Neural cell (in vitro differentiated cells): Measurements from ENCODE around the gene NRXN2. TPM values are rescaled to one million over a fixed set of nuclear protein-coding genes. Genes with fewer than 3 reads are reported as not detected.

Experiments
- H2AFZ ChIP-seq: fragments of 200-600, 300-800 bp; sonication (generic), shearing (Covaris generic); 2 replicates; pipeline ENCODE4 v1.6.0; 2014; ENCODE audit warnings: low read depth, mild to moderate bottlenecking, antibody characterized with exemption, low read length, moderate library complexity
- H3F3A ChIP-seq: fragments of 200-600 bp; shearing (Covaris generic); 2 replicates; pipeline ENCODE4 v1.6.1; 2016; ENCODE audit warnings: mild to moderate bottlenecking, moderate library complexity, mixed read lengths, antibody characterized with exemption, low read length; ENCODE audit not compliant: insufficient read depth, poor library complexity, severe bottlenecking
- H3K27ac ChIP-seq: fragments of 200-600, 300-800 bp; sonication (generic), shearing (Covaris generic); 2 replicates; pipeline ENCODE4 v1.5.1; 2014; ENCODE audit warnings: mild to moderate bottlenecking, low read length, moderate library complexity
- H3K27me3 ChIP-seq: fragments of 300-800, 200-600 bp; sonication (generic), shearing (Covaris generic); 2 replicates; pipeline ENCODE4 v1.6.0; 2014; ENCODE audit warnings: mild to moderate bottlenecking, low read depth, low read length, moderate library complexity; ENCODE audit not compliant: insufficient read depth
- H3K36me3 ChIP-seq: fragments of 300-800, 200-600 bp; sonication (generic), shearing (Covaris generic); 2 replicates; pipeline ENCODE4 v1.5.1; 2014; ENCODE audit warnings: mild to moderate bottlenecking, antibody characterized with exemption, low read length, moderate library complexity; ENCODE audit not compliant: insufficient read depth
- H3K4me2 ChIP-seq: fragments of 300-800, 200-600 bp; sonication (generic), shearing (Covaris generic); 2 replicates; pipeline ENCODE4 v1.6.0; 2014; ENCODE audit warnings: mild to moderate bottlenecking, low read length
- H3K4me3 ChIP-seq: fragments of 300-800, 200-600 bp; sonication (generic), shearing (Covaris generic); 2 replicates; pipeline ENCODE4 v1.5.1; 2014; ENCODE audit warnings: mild to moderate bottlenecking, low read length, moderate library complexity
- H3K79me2 ChIP-seq: fragments of 200-600 bp; shearing (Covaris generic); replicated peaks from 2 replicates; pipeline ENCODE4 v1.6.0; 2014; ENCODE audit warnings: mild to moderate bottlenecking, low read length, moderate library complexity; ENCODE audit not compliant: insufficient read depth
- H3K9ac ChIP-seq: fragments of 300-800, 200-600 bp; sonication (generic), shearing (Covaris generic); 2 replicates; pipeline ENCODE4 v1.6.1; 2016; ENCODE audit warnings: mild to moderate bottlenecking, low read length, mixed read lengths
- H3K9me2 ChIP-seq: fragments of 200-600 bp; shearing (Covaris generic); 2 replicates; pipeline ENCODE4 v1.6.1; 2016; ENCODE audit warnings: mild to moderate bottlenecking, low read length, mixed read lengths; ENCODE audit not compliant: insufficient read depth
- H3K9me3 ChIP-seq: fragments of 200-600, 300-800 bp; sonication (generic), shearing (Covaris generic); 2 replicates; pipeline ENCODE4 v1.6.1; 2016; ENCODE audit warnings: mild to moderate bottlenecking, mixed run types, low read length, moderate library complexity, mixed read lengths
- H4K20me1 ChIP-seq: fragments of 200-600 bp; shearing (Covaris generic); 2 replicates; pipeline ENCODE4 v1.6.1; 2016; ENCODE audit warnings: mild to moderate bottlenecking, mixed run types; ENCODE audit not compliant: insufficient read depth
- EP300 ChIP-seq: fragments of 450-650 bp; conservative IDR thresholded peaks from 2 replicates; pipeline ENCODE4 v1.6.1; 2014; ENCODE audit warnings: antibody characterized with exemption, mild to moderate bottlenecking, moderate library complexity; ENCODE audit not compliant: poor library complexity, severe bottlenecking
- EZH2 ChIP-seq: fragments of 200-600, 300-800 bp; shearing (Covaris generic), sonication (generic); IDR thresholded peaks from 2 replicates; pipeline ENCODE4 v1.6.1; 2014; ENCODE audit warnings: antibody characterized with exemption, low read length, borderline replicate concordance, mild to moderate bottlenecking; ENCODE audit not compliant: insufficient read depth, poor library complexity, severe bottlenecking
- MXI1 ChIP-seq: fragments of 450-650 bp; conservative IDR thresholded peaks from 2 replicates; pipeline ENCODE4 v1.6.1; 2014; ENCODE audit warnings: antibody characterized with exemption, mild to moderate bottlenecking; ENCODE audit not compliant: poor library complexity, severe bottlenecking
- POLR2AphosphoS5 ChIP-seq: IDR thresholded peaks from 2 replicates; pipeline ENCODE4 v1.6.1; 2012
- RAD21 ChIP-seq: fragments of 450-650 bp; conservative IDR thresholded peaks from 2 replicates; pipeline ENCODE4 v1.6.1; 2014; ENCODE audit warnings: antibody characterized with exemption, mild to moderate bottlenecking, moderate library complexity
- SMC3 ChIP-seq: fragments of 450-650 bp; conservative IDR thresholded peaks from 2 replicates; pipeline ENCODE4 v1.6.1; 2014; ENCODE audit warnings: antibody characterized with exemption, mild to moderate bottlenecking, moderate library complexity; ENCODE audit not compliant: poor library complexity
- TAF1 ChIP-seq: IDR thresholded peaks from 2 replicates; pipeline ENCODE4 v1.6.1; 2012; ENCODE audit warnings: low read depth
- polyA plus RNA-seq: library from polyadenylated mRNA; depleted of rRNA; stranded (reverse); fragments of >200 nt; gene quantifications from 2 replicates; pipeline ENCODE4 v1.2.3, GENCODE V29; 2014
- TF ChIP-seq, protein P1 (sequence below): IDR thresholded peaks from 2 replicates; pipeline ENCODE4 v1.6.1; 2012; ENCODE audit warnings: borderline replicate concordance
- TF ChIP-seq, protein P2 (sequence below): fragments of 450-650 bp; IDR thresholded peaks from 2 replicates; pipeline ENCODE4 v1.5.1; 2014; ENCODE audit warnings: antibody characterized with exemption, mild to moderate bottlenecking, moderate library complexity; ENCODE audit not compliant: poor library complexity, severe bottlenecking

NRXN2 gene
- polyA plus RNA-seq, 1 donor from 2014 or later = 68.0 TPM

DNA sequence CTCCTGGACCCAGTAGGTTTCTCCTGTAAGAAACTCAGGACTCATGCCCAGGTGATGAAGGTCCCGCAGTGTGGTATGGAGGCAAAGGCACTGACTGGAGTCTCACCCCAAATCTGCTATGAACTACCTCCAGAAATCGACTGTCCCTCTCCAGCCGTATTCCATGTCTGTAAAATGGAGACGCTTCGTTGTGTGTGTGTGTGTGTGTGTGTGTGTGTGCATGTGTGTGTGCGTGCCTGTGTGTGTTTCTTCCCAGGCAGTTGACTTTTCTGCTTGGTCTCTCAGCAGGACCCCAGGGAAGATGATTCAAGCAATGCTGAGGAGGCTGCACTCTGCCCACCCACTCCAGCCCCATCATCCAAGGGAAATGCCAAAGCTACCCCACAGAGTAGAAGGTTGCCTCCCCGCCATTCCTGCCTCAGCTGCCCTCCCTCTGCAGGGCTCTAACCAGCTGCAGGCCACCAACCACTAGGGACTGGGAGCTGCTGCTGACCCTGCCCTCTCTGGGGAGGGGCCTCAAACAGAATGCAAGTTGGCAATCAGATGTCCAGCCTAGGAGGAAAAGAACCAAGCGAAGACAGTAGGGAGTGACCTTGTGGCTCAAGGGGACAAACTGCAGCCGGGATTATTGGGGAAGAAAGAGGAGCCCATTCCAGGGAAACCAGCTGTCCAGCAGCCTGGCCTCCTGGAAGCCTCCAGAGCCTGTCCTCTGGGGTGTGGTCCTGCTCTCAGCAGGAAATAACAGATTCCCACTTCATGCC lies 75.8 kb downstream of the NRXN2 start:
- no peaks in the 10 kb centered on the region for H3K9me2 ChIP-seq
- H3K4me3 ChIP-seq = no peak overlapping the region
- H3K27me3 ChIP-seq = no peaks in the 10 kb centered on the region
- no peaks in the 10 kb centered on the region for H4K20me1 ChIP-seq
- no peak overlapping the region for H3K4me2 ChIP-seq
- TF ChIP-seq RAD21 = no peak
- TF ChIP-seq POLR2AphosphoS5 = no peak
- TF ChIP-seq, protein P1, sequence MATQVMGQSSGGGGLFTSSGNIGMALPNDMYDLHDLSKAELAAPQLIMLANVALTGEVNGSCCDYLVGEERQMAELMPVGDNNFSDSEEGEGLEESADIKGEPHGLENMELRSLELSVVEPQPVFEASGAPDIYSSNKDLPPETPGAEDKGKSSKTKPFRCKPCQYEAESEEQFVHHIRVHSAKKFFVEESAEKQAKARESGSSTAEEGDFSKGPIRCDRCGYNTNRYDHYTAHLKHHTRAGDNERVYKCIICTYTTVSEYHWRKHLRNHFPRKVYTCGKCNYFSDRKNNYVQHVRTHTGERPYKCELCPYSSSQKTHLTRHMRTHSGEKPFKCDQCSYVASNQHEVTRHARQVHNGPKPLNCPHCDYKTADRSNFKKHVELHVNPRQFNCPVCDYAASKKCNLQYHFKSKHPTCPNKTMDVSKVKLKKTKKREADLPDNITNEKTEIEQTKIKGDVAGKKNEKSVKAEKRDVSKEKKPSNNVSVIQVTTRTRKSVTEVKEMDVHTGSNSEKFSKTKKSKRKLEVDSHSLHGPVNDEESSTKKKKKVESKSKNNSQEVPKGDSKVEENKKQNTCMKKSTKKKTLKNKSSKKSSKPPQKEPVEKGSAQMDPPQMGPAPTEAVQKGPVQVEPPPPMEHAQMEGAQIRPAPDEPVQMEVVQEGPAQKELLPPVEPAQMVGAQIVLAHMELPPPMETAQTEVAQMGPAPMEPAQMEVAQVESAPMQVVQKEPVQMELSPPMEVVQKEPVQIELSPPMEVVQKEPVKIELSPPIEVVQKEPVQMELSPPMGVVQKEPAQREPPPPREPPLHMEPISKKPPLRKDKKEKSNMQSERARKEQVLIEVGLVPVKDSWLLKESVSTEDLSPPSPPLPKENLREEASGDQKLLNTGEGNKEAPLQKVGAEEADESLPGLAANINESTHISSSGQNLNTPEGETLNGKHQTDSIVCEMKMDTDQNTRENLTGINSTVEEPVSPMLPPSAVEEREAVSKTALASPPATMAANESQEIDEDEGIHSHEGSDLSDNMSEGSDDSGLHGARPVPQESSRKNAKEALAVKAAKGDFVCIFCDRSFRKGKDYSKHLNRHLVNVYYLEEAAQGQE = no peak
- TF ChIP-seq, protein P2, sequence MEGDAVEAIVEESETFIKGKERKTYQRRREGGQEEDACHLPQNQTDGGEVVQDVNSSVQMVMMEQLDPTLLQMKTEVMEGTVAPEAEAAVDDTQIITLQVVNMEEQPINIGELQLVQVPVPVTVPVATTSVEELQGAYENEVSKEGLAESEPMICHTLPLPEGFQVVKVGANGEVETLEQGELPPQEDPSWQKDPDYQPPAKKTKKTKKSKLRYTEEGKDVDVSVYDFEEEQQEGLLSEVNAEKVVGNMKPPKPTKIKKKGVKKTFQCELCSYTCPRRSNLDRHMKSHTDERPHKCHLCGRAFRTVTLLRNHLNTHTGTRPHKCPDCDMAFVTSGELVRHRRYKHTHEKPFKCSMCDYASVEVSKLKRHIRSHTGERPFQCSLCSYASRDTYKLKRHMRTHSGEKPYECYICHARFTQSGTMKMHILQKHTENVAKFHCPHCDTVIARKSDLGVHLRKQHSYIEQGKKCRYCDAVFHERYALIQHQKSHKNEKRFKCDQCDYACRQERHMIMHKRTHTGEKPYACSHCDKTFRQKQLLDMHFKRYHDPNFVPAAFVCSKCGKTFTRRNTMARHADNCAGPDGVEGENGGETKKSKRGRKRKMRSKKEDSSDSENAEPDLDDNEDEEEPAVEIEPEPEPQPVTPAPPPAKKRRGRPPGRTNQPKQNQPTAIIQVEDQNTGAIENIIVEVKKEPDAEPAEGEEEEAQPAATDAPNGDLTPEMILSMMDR = no peak
- TF ChIP-seq EP300 = no peak
- TF ChIP-seq SMC3 = no peak
- no peak for TF ChIP-seq MXI1
- no peak for TF ChIP-seq EZH2
- TF ChIP-seq TAF1 = no peak
- no peak overlapping the region for H2AFZ ChIP-seq
- no peak overlapping the region for H3K9ac ChIP-seq
- H3F3A ChIP-seq = no peaks in the 10 kb centered on the region
- H3K9me3 ChIP-seq = no peaks in the 10 kb centered on the region
- no peaks in the 10 kb centered on the region for H3K36me3 ChIP-seq
- H3K79me2 ChIP-seq = peaks cover 5% of the 10 kb centered on the region
- no peak overlapping the region for H3K27ac ChIP-seq

DNA sequence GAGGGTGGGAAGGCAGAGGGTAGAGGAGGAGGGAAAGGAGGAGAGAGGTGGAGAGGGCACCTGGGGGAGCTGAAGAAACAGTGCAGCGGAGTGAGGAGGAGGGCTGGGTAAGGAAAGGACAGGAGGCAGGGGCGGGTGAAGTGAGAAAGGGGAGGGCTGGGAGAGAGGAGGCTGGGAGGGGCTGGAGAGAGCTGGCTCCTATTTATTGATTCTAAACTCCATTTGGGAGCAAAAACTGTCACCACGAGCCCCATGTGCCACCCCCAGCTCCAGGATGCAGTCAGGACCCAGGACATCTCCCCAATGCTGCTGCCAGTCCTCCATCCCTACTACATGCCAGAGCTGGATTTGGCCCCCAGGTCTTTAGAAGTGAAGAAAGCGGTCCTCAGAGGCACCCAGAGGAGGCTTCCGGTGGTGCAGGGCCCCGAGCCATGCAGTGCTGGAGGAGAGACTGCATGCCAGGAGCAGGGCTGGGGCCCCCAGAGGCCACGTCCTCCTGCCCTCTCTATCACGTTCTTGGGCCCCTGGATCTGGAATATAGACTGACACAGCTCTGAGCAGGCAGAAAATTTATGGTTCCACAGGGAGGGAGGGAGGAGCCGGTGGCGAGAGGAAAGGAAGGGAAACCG lies 78.2 kb downstream of the NRXN2 start:
- peak overlapping the region; percentile 89 for H3K4me3 ChIP-seq
- H2AFZ ChIP-seq = no peak overlapping the region
- peak overlapping the region; percentile 86 for H3K9ac ChIP-seq
- peaks cover 21% of the 10 kb centered on the region for H3K79me2 ChIP-seq
- H3K4me2 ChIP-seq = no peak overlapping the region
- H4K20me1 ChIP-seq = no peaks in the 10 kb centered on the region
- no peaks in the 10 kb centered on the region for H3F3A ChIP-seq
- no peak for TF ChIP-seq RAD21
- TF ChIP-seq SMC3 = peak; percentile 12
- TF ChIP-seq, protein P2 = peak; percentile 43
- no peaks in the 10 kb centered on the region for H3K27me3 ChIP-seq
- no peaks in the 10 kb centered on the region for H3K9me2 ChIP-seq
- no peaks in the 10 kb centered on the region for H3K9me3 ChIP-seq
- H3K27ac ChIP-seq = no peak overlapping the region
- no peaks in the 10 kb centered on the region for H3K36me3 ChIP-seq
